ENCODE data around the gene CAPN12. TPM values are rescaled to one million over a fixed set of nuclear protein-coding genes. Genes with fewer than 3 reads are reported as not detected.

The CAPN12 gene
- total and polyA plus RNA-seq, 10 of the 15 experiments (the other 5 are each of a cell fraction or from before 2014, with no cell fraction given): 0.64 to 4.6 (median 2.0) TPM

DNA sequence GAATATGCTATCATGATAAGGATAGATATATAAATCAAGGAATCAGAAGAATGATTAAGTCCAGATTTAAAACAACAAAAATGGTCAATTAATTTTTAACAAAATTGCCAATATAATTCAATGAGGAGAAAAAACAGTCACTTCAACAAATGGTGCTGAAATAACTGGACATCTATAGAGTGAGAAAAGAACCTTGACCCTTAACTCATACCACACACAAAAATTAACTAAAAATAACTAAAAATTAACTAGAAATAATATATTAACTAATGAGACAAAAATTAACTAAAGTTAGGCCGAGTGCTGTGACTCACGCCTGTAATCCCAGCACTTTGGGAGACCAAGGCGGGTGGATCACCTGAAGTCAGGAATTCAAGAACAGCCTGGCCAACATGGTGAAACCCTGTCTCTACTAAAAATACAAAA lies 19.5 kb upstream of the CAPN12 start:
- DNase-seq (ENCODE audit: low read depth, low spot score) (no peak), FAIRE-seq (no peak), ATAC-seq (no peak)
- Histone ChIP-seq H3K27ac (ENCODE audit: control insufficient read depth, insufficient read depth) (no peak overlapping the region), H3K79me2 (ENCODE audit: control insufficient read depth, insufficient read depth, low read length) (no peaks in the 10 kb centered on the region), H2AFZ (ENCODE audit: control insufficient read depth, low read depth, low read length) (no peak overlapping the region), H3K27me3 (replicated peaks in 1 of 2; ENCODE audit: control insufficient read depth in 2 of 2, insufficient read depth in 2 of 2, low read length in 1 of 2) (no peaks in the 10 kb centered on the region), H3K4me1 (ENCODE audit: control insufficient read depth, insufficient read depth, low read length) (no peaks in the 10 kb centered on the region), H3K36me3 (ENCODE audit: control insufficient read depth in 2 of 2, insufficient read depth in 2 of 2, low read length in 1 of 2) (no peaks in the 10 kb centered on the region), H3K4me2 (ENCODE audit: control insufficient read depth, insufficient read depth) (no peak overlapping the region), H3K9ac (ENCODE audit: control insufficient read depth, insufficient read depth, low read length) (no peak overlapping the region), H4K20me1 (ENCODE audit: control insufficient read depth, insufficient read depth) (no peaks in the 10 kb centered on the region), H3K4me3 (no peak overlapping the region), H3K9me3 (replicated peaks; ENCODE audit: control insufficient read depth, insufficient read depth, low read length) (no peaks in the 10 kb centered on the region)
- BruUV-seq (replicated peaks): no TSS peak
- SMC1A ChIA-PET (ENCODE audit: uncharacterized antibody, unreplicated experiment): interaction anchor here (0.7 kb wide), 1 partner anchor 24 kb away, joined by 3 read pairs; no protein-coding TSS in a partner anchor
- intact Hi-C loops (cut with micrococcal nuclease; ENCODE audit: unreplicated experiment): no loop called here
- RAD21 ChIA-PET (ENCODE audit: unreplicated experiment): no interaction called here
- POLR2A ChIA-PET: interaction anchor here (0.7 kb wide), 1 partner anchor 325 kb away, joined by 6 read pairs; no protein-coding TSS in a partner anchor
- CTCF ChIA-PET: no interaction called here
- TF ChIP-seq SMAD5 (IDR thresholded peaks at IDR 0.05; ENCODE audit: low read depth) (no peak), ETV6 (conservative IDR thresholded peaks at IDR 0.05 in 1 of 2, IDR thresholded peaks at IDR 0.05 in 1 of 2; ENCODE audit: borderline replicate concordance in 1 of 2, low read depth in 1 of 2) (no peak), NFXL1 (IDR thresholded peaks at IDR 0.05; ENCODE audit: borderline replicate concordance) (no peak), PAX5 (IDR thresholded peaks at IDR 0.05; ENCODE audit: borderline replicate concordance, low read depth, low read length) (no peak), IKZF2 (IDR thresholded peaks at IDR 0.05) (no peak), IRF4 (IDR thresholded peaks at IDR 0.05; ENCODE audit: low read depth, low read length) (no peak), BMI1 (IDR thresholded peaks at IDR 0.05; ENCODE audit: borderline replicate concordance) (no peak), POU2F2 (IDR thresholded peaks at IDR 0.05; ENCODE audit: borderline replicate concordance, low read depth, low read length) (no peak), ZBED1 (IDR thresholded peaks at IDR 0.05; ENCODE audit: borderline replicate concordance) (no peak), RAD21 (IDR thresholded peaks at IDR 0.05; ENCODE audit: insufficient read depth, low read depth, low read length) (no peak), SUPT20H (IDR thresholded peaks at IDR 0.05; ENCODE audit: borderline replicate concordance, control insufficient read depth, low read depth, low read length) (no peak), CUX1 (IDR thresholded peaks at IDR 0.05; ENCODE audit: insufficient replicate concordance, low read depth, low read length) (no peak), RCOR1 (conservative IDR thresholded peaks at IDR 0.05; ENCODE audit: low read depth, low read length) (no peak), ZNF274 (IDR thresholded peaks at IDR 0.05; ENCODE audit: insufficient read depth, insufficient read length) (no peak), ATF2 (IDR thresholded peaks at IDR 0.05; ENCODE audit: low read length) (no peak)
- TF ChIP-seq, protein P1, sequence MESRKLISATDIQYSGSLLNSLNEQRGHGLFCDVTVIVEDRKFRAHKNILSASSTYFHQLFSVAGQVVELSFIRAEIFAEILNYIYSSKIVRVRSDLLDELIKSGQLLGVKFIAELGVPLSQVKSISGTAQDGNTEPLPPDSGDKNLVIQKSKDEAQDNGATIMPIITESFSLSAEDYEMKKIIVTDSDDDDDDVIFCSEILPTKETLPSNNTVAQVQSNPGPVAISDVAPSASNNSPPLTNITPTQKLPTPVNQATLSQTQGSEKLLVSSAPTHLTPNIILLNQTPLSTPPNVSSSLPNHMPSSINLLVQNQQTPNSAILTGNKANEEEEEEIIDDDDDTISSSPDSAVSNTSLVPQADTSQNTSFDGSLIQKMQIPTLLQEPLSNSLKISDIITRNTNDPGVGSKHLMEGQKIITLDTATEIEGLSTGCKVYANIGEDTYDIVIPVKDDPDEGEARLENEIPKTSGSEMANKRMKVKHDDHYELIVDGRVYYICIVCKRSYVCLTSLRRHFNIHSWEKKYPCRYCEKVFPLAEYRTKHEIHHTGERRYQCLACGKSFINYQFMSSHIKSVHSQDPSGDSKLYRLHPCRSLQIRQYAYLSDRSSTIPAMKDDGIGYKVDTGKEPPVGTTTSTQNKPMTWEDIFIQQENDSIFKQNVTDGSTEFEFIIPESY (IDR thresholded peaks at IDR 0.05): no peak
- in situ Hi-C loops (cut with MboI): no loop called here
- WGBS (ENCODE audit: insufficient coverage, insufficient replicate concordance, low lambda C conversion rate, missing lambda C conversion rate): 65% methylated on average over 3 of the region's 3 CpGs

Data from GM12878 (cell line).